ENCODE measurements around the gene DESI1. TPM values are rescaled to one million over a fixed set of nuclear protein-coding genes. Genes with fewer than 3 reads are reported as not detected.
"Not testable (repeated sequence)": the region's sequence is repeated elsewhere in the genome, so short reads cannot be mapped to it uniquely, and the experiment has no call there.

DESI1 gene
- total and polyA plus RNA-seq, 2 donors (not counting 1 experiment from before 2014, with no cell fraction given): 17.3 to 26.3 TPM

DNA sequence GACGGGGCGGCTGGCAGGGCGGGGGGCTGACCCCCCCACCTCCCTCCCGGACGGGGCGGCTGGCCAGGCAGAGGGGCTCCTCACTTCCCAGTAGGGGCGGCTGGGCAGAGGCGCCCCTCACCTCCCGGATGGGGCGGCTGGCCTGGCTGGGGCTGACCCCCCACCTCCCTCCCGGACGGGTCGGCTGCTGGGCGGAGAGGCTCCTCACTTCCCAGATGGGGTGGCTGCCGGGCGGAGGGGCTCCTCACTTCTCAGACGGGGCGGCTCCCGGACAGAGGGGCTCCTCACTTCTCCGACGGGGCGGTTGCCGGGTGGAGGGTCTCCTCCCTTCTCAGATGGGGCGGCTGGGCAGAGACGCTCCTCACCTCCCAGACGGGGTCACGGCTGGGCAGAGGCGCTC, 10.3 kb upstream of the DESI1 start:
- H3K9me3 Mint-ChIP-seq (ENCODE audit: insufficient read depth); intact Hi-C loops (cut with micrococcal nuclease); DNase-seq; H3K4me1 Mint-ChIP-seq; ATAC-seq (ENCODE audit: low read depth); H3K27me3 ChIP-seq (replicated peaks in 1 of 4; ENCODE audit: control extremely low read depth in 1 of 4, control insufficient read depth in 3 of 4, insufficient read depth in 4 of 4, low read length in 3 of 4); H2AFZ ChIP-seq (ENCODE audit: insufficient read depth, low read depth, low read length, poor library complexity, severe bottlenecking); H3K4me1 ChIP-seq (ENCODE audit: control insufficient read depth in 2 of 2, insufficient read depth in 2 of 2, low read length in 2 of 2); H3K27ac Mint-ChIP-seq; H3K9me3 ChIP-seq (ENCODE audit: control extremely low read depth in 1 of 3, control insufficient read depth in 2 of 3, insufficient read depth in 1 of 3, low read length in 2 of 3); H3K4me2 ChIP-seq (replicated peaks; ENCODE audit: low read depth, low read length, poor library complexity, severe bottlenecking); CTCF ChIA-PET; H3K4me3 Mint-ChIP-seq; H3K9ac ChIP-seq (ENCODE audit: low read length); H3K27ac ChIP-seq (ENCODE audit: low read length in 2 of 2); H3K4me3 ChIP-seq (ENCODE audit: control extremely low read depth in 1 of 5, extremely low read depth in 1 of 5, insufficient read depth in 1 of 5, low read depth in 2 of 5, low read length in 4 of 5); POLR2A ChIA-PET; H3K27me3 Mint-ChIP-seq: not testable (repeated sequence)
- Histone ChIP-seq H3K79me2 (ENCODE audit: control insufficient read depth, insufficient read depth, low read length) (peaks cover 47% of the 10 kb centered on the region), H4K20me1 (ENCODE audit: control insufficient read depth, insufficient read depth, low read length, poor library complexity, severe bottlenecking) (peaks cover 58% of the 10 kb centered on the region), H3K36me3 (replicated peaks in 1 of 2; ENCODE audit: control extremely low read depth in 1 of 2, control insufficient read depth in 1 of 2, extremely low read depth in 1 of 2, insufficient read depth in 2 of 2, low read length in 1 of 2) (peaks cover 0 to 56% of the 10 kb centered on the region in 2 experiments)
- WGBS (ENCODE audit: insufficient coverage): 100% methylated on average over 6 of the region's 28 CpGs

DNA sequence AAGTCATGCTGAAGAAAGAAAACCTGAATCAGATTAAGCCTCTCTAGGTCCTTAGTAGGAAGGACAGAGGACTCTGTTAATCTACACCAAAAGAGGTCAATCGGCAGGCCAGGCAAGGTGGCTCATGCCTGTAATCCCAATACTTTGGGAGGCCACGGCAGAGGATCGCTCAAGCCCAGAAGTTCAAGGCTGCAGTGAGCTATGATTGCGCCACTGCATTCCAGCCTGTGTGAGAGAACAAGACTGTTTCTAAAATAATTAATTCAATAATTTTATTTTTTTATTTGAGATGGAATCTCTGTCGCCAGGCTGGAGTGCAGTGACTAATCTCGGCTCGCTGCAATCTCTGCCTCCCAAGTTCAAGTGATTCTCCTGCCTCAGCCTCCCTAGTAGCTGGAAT, 4.7 kb upstream of the DESI1 start:
- no peak overlapping the region for H3K27ac ChIP-seq (ENCODE audit: low read length in 2 of 2)
- H3K79me2 ChIP-seq (ENCODE audit: control insufficient read depth, insufficient read depth, low read length): peaks cover 83% of the 10 kb centered on the region
- Mint-ChIP-seq H3K4me3 (no peak overlapping the region), H3K9me3 (ENCODE audit: insufficient read depth) (no peaks in the 10 kb centered on the region), H3K27ac (no peak overlapping the region), H3K4me1 (peaks cover 19% of the 10 kb centered on the region), H3K27me3 (no peaks in the 10 kb centered on the region)
- no peaks in the 10 kb centered on the region for H3K9me3 ChIP-seq (ENCODE audit: control extremely low read depth in 1 of 3, control insufficient read depth in 2 of 3, insufficient read depth in 1 of 3, low read length in 2 of 3)
- H3K27me3 ChIP-seq (replicated peaks in 1 of 4; ENCODE audit: control extremely low read depth in 1 of 4, control insufficient read depth in 3 of 4, insufficient read depth in 4 of 4, low read length in 3 of 4): no peaks in the 10 kb centered on the region
- WGBS (ENCODE audit: insufficient coverage): 100% methylated on average over 1 of the region's 7 CpGs
- H3K9ac ChIP-seq (ENCODE audit: low read length): no peak overlapping the region
- no peak overlapping the region for H3K4me2 ChIP-seq (replicated peaks; ENCODE audit: low read depth, low read length, poor library complexity, severe bottlenecking)
- no peak for TF ChIP-seq EZH2 (IDR thresholded peaks at IDR 0.05; ENCODE audit: borderline replicate concordance, insufficient read depth, low read depth, low read length, poor library complexity, severe bottlenecking)
- TF ChIP-seq, protein P1, sequence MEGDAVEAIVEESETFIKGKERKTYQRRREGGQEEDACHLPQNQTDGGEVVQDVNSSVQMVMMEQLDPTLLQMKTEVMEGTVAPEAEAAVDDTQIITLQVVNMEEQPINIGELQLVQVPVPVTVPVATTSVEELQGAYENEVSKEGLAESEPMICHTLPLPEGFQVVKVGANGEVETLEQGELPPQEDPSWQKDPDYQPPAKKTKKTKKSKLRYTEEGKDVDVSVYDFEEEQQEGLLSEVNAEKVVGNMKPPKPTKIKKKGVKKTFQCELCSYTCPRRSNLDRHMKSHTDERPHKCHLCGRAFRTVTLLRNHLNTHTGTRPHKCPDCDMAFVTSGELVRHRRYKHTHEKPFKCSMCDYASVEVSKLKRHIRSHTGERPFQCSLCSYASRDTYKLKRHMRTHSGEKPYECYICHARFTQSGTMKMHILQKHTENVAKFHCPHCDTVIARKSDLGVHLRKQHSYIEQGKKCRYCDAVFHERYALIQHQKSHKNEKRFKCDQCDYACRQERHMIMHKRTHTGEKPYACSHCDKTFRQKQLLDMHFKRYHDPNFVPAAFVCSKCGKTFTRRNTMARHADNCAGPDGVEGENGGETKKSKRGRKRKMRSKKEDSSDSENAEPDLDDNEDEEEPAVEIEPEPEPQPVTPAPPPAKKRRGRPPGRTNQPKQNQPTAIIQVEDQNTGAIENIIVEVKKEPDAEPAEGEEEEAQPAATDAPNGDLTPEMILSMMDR (IDR thresholded peaks at IDR 0.05): no peak
- H4K20me1 ChIP-seq (ENCODE audit: control insufficient read depth, insufficient read depth, low read length, poor library complexity, severe bottlenecking): peaks cover 67% of the 10 kb centered on the region
- intact Hi-C loops (cut with micrococcal nuclease): loop anchor here (10.0 kb wide), 1 partner anchor 181 kb away; the partner anchor contains the start of gene TOB2
- POLR2A ChIA-PET: no interaction called here
- H3K4me3 ChIP-seq (ENCODE audit: control extremely low read depth in 1 of 5, extremely low read depth in 1 of 5, insufficient read depth in 1 of 5, low read depth in 2 of 5, low read length in 4 of 5): no peak overlapping the region
- CTCF ChIA-PET: no interaction called here
- DNase-seq (no peak), ATAC-seq (ENCODE audit: low read depth) (no peak)
- peaks cover 0 to 61% of the 10 kb centered on the region in 2 experiments for H3K36me3 ChIP-seq (replicated peaks in 1 of 2; ENCODE audit: control extremely low read depth in 1 of 2, control insufficient read depth in 1 of 2, extremely low read depth in 1 of 2, insufficient read depth in 2 of 2, low read length in 1 of 2)
- no peak overlapping the region for H2AFZ ChIP-seq (ENCODE audit: insufficient read depth, low read depth, low read length, poor library complexity, severe bottlenecking)
- H3K4me1 ChIP-seq (ENCODE audit: control insufficient read depth in 2 of 2, insufficient read depth in 2 of 2, low read length in 2 of 2): peaks cover 7 to 10% of the 10 kb centered on the region in 2 donors

Measured in B cell (primary cell).